ENCODE data around the gene UBN2.

GRCh38 chr7:139264220-139264619 is 33.2 kb downstream of the UBN2 start:
- TF ChIP-seq POLR2A (IDR thresholded peaks at IDR 0.05) (no peak), CTCF (IDR thresholded peaks at IDR 0.05) (no peak)

Data from esophagus squamous epithelium (tissue), 4 donors.